HG03025 (cell line): ENCODE data around the gene CIT.
"Not testable (repeated sequence)": the region's sequence is repeated elsewhere in the genome, so short reads cannot be mapped to it uniquely, and the experiment has no call there.

Source experiments
- ATAC-seq: cut with Tn5 transposase; IDR thresholded peaks from one replicate; pipeline ENCODE4 v1.9.1; 2021; ENCODE audit warnings: mild to moderate bottlenecking, moderate library complexity; ENCODE audit not compliant: unreplicated experiment, low FRiP score

Gene CIT

GRCh38 chr12:119710374-119710964 is 166.7 kb downstream of the CIT start:
- ATAC-seq: no peak

GRCh38 chr12:119706427-119706826 is 170.7 kb downstream of the CIT start:
- not testable (repeated sequence) for ATAC-seq

- ATAC-seq: no peak
These were observed 171.9 kb downstream of the CIT start for GRCh38 chr12:119705182-119705581.

- no peak for ATAC-seq
These were observed 172.9 kb downstream of the CIT start for GRCh38 chr12:119704065-119704747.

- ATAC-seq: no peak
These were observed 177.0 kb downstream of the CIT start for GRCh38 chr12:119700078-119700477.

GRCh38 chr12:119699199-119699760 is 177.8 kb downstream of the CIT start:
- no peak for ATAC-seq

GRCh38 chr12:119696943-119697342 is 180.2 kb downstream of the CIT start:
- no peak for ATAC-seq

- no peak for ATAC-seq
These were observed 182.1 kb downstream of the CIT start for GRCh38 chr12:119695034-119695433.

GRCh38 chr12:119694111-119694510 is 183.0 kb downstream of the CIT start:
- ATAC-seq: no peak

GRCh38 chr12:119693511-119693910 is 183.6 kb downstream of the CIT start:
- no peak for ATAC-seq

GRCh38 chr12:119692997-119693396 is 184.1 kb downstream of the CIT start:
- no peak for ATAC-seq

- ATAC-seq: no peak
These were observed 184.7 kb downstream of the CIT start for GRCh38 chr12:119692410-119692809.

- no peak for ATAC-seq
These were observed 185.8 kb downstream of the CIT start for GRCh38 chr12:119691202-119691810.

GRCh38 chr12:119689935-119690500 is 187.1 kb downstream of the CIT start:
- ATAC-seq: no peak

GRCh38 chr12:119687879-119688278 is 189.2 kb downstream of the CIT start:
- ATAC-seq: no peak

- no peak for ATAC-seq
These were observed 189.7 kb downstream of the CIT start for GRCh38 chr12:119687406-119687805.

GRCh38 chr12:119686776-119687175 is 190.3 kb downstream of the CIT start:
- no peak for ATAC-seq

GRCh38 chr12:119686355-119686754 is 190.8 kb downstream of the CIT start:
- no peak for ATAC-seq

GRCh38 chr12:119685375-119685774 is 191.7 kb downstream of the CIT start:
- ATAC-seq: no peak

GRCh38 chr12:119684711-119685369 is 192.3 kb downstream of the CIT start:
- no peak for ATAC-seq

- ATAC-seq: no peak
These were observed 193.3 kb downstream of the CIT start for GRCh38 chr12:119683816-119684215.
